ENCODE measurements around the gene MAGEB3. TPM values are rescaled to one million over a fixed set of nuclear protein-coding genes. Genes with fewer than 3 reads are reported as not detected.

The MAGEB3 gene
- total RNA-seq, 1 donor = not detected

- DNase-seq (ENCODE audit: low read depth) = no peak
- TF ChIP-seq CTCF (IDR thresholded peaks at IDR 0.05; ENCODE audit: insufficient read depth, low read depth, low read length) = no peak
- no peak overlapping the region for H3K4me3 ChIP-seq (ENCODE audit: low read depth, low read length)
These were observed 32.3 kb downstream of the MAGEB3 start for GRCh38 chrX:30262763-30263162.

GRCh38 chrX:30270639-30271038 lies 40.2 kb downstream of the MAGEB3 start:
- no peak for TF ChIP-seq CTCF (IDR thresholded peaks at IDR 0.05; ENCODE audit: insufficient read depth, low read depth, low read length)

GRCh38 chrX:30275498-30275897 lies 45.0 kb downstream of the MAGEB3 start:
- H3K4me3 ChIP-seq (ENCODE audit: low read depth, low read length) = no peak overlapping the region
- peak; percentile 34 for TF ChIP-seq CTCF (IDR thresholded peaks at IDR 0.05; ENCODE audit: insufficient read depth, low read depth, low read length)
- DNase-seq (ENCODE audit: low read depth) = peak; percentile 22

More at GRCh38 chrX:30270639-30271038, 40.2 kb downstream of the MAGEB3 start:
- no peak for DNase-seq (ENCODE audit: low read depth)
- H3K4me3 ChIP-seq (ENCODE audit: low read depth, low read length) = no peak overlapping the region

- DNase-seq (ENCODE audit: low read depth) = peak; percentile 6
- TF ChIP-seq CTCF (IDR thresholded peaks at IDR 0.05; ENCODE audit: insufficient read depth, low read depth, low read length) = no peak
- no peak overlapping the region for H3K4me3 ChIP-seq (ENCODE audit: low read depth, low read length)
These were observed 47.9 kb downstream of the MAGEB3 start for GRCh38 chrX:30278365-30278764.

GRCh38 chrX:30280428-30280827 lies 50.0 kb downstream of the MAGEB3 start:
- TF ChIP-seq CTCF (IDR thresholded peaks at IDR 0.05; ENCODE audit: insufficient read depth, low read depth, low read length) = no peak
- no peak for DNase-seq (ENCODE audit: low read depth)
- H3K4me3 ChIP-seq (ENCODE audit: low read depth, low read length) = no peak overlapping the region

GRCh38 chrX:30282527-30282926 lies 52.1 kb downstream of the MAGEB3 start:
- no peak overlapping the region for H3K4me3 ChIP-seq (ENCODE audit: low read depth, low read length)
- no peak for DNase-seq (ENCODE audit: low read depth)
- TF ChIP-seq CTCF (IDR thresholded peaks at IDR 0.05; ENCODE audit: insufficient read depth, low read depth, low read length) = no peak

- no peak overlapping the region for H3K4me3 ChIP-seq (ENCODE audit: low read depth, low read length)
- no peak for TF ChIP-seq CTCF (IDR thresholded peaks at IDR 0.05; ENCODE audit: insufficient read depth, low read depth, low read length)
- DNase-seq (ENCODE audit: low read depth) = peak; percentile 86
These were observed 53.2 kb downstream of the MAGEB3 start for GRCh38 chrX:30283456-30284200.

Measured in fibroblast of villous mesenchyme (primary cell).